Vagina (tissue), 2 donors: Measurements from ENCODE around the gene PODXL2. TPM values are rescaled to one million over a fixed set of nuclear protein-coding genes. Genes with fewer than 3 reads are reported as not detected.
A peak's percentile ranks its signal among the peaks of the same experiment; 100 is the strongest.
"Not testable (repeated sequence)": the region's sequence is repeated elsewhere in the genome, so short reads cannot be mapped to it uniquely, and the experiment has no call there.

Source experiments
- DNase-seq, 2 donors: peaks; one replicate each; pipeline ENCODE4 v3.0.0-alpha.2; 2017; ENCODE audit errors: extremely low spot score in 2 of 2
- H3K27ac ChIP-seq: fragments of 200-600 bp; sonication (generic); one replicate; pipeline ENCODE4 v1.5.1; 2019
- H3K27me3 ChIP-seq: fragments of 200-600 bp; sonication (generic); one replicate; pipeline ENCODE4 v1.5.1; 2019
- H3K36me3 ChIP-seq, 2 donors: fragments of 200-600 bp; sonication (generic); one replicate each; pipeline ENCODE4 v1.5.1; 2017 to 2019
- H3K4me1 ChIP-seq: fragments of 200-600 bp; sonication (generic); one replicate; pipeline ENCODE4 v1.5.1; 2019
- H3K4me3 ChIP-seq, 2 donors: fragments of 200-600 bp; sonication (generic); 1 replicate in 1 of 2; 2 replicates in 1 of 2; pipeline ENCODE4 v1.5.1; 2016 to 2019
- H3K9me3 ChIP-seq: fragments of 200-600 bp; sonication (generic); one replicate; pipeline ENCODE4 v1.5.1; 2019
- POLR2A ChIP-seq, 2 donors: fragments of 450-650 bp; IDR thresholded peaks; one replicate each; pipeline ENCODE4 v1.6.1; 2017; ENCODE audit warnings: antibody characterized with exemption in 2 of 2, mild to moderate bottlenecking in 2 of 2, moderate library complexity in 2 of 2
- POLR2AphosphoS5 ChIP-seq, 2 donors: sonication (generic); formaldehyde crosslinking; IDR thresholded peaks; one replicate each; pipeline ENCODE4 v1.9.0; 2017; ENCODE audit warnings: antibody characterized with exemption in 2 of 2, mild to moderate bottlenecking in 2 of 2, low read depth in 1 of 2; ENCODE audit not compliant: insufficient read depth in 1 of 2
- intact Hi-C: fragments of 100-400 bp; cut with DNase I; formaldehyde crosslinking; loops from one replicate; pipeline ENCODE4 v1.15.1; 2023
- total RNA-seq: library from RNA; depleted of rRNA; stranded (reverse); fragments of >200 nt; gene quantifications from one replicate; pipeline ENCODE4 v1.2.3, GENCODE V29; 2016
- TF ChIP-seq, protein P1 (sequence below), 3 experiments: fragments of 450-650 bp in 2 of 3; fragments of 200-600 bp in 1 of 3; sonication (generic) in 1 of 3; IDR thresholded peaks; one replicate each; pipeline ENCODE4 v1.5.1; 2017 to 2019; ENCODE audit warnings: antibody characterized with exemption in 3 of 3, mild to moderate bottlenecking in 2 of 3, moderate library complexity in 2 of 3

The PODXL2 gene
- total RNA-seq, 1 donor from 2014 or later = 2.9 TPM

GRCh38 chr3:127647845-127648204 is 18.8 kb downstream of the PODXL2 start:
- no peak for DNase-seq
- intact Hi-C loops = no loop called here
- H3K27ac ChIP-seq = no peak overlapping the region

GRCh38 chr3:127650236-127650635 is 21.3 kb downstream of the PODXL2 start:
- H3K9me3 ChIP-seq = no peaks in the 10 kb centered on the region
- no peaks in the 10 kb centered on the region for H3K4me1 ChIP-seq
- H3K27me3 ChIP-seq = no peaks in the 10 kb centered on the region
- DNase-seq = no peak
- no peak for TF ChIP-seq POLR2AphosphoS5 (IDR thresholded peaks at IDR 0.05; ENCODE audit: insufficient read depth in 1 of 2, low read depth in 1 of 2)
- TF ChIP-seq, protein P1, sequence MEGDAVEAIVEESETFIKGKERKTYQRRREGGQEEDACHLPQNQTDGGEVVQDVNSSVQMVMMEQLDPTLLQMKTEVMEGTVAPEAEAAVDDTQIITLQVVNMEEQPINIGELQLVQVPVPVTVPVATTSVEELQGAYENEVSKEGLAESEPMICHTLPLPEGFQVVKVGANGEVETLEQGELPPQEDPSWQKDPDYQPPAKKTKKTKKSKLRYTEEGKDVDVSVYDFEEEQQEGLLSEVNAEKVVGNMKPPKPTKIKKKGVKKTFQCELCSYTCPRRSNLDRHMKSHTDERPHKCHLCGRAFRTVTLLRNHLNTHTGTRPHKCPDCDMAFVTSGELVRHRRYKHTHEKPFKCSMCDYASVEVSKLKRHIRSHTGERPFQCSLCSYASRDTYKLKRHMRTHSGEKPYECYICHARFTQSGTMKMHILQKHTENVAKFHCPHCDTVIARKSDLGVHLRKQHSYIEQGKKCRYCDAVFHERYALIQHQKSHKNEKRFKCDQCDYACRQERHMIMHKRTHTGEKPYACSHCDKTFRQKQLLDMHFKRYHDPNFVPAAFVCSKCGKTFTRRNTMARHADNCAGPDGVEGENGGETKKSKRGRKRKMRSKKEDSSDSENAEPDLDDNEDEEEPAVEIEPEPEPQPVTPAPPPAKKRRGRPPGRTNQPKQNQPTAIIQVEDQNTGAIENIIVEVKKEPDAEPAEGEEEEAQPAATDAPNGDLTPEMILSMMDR (IDR thresholded peaks at IDR 0.05) = no peak
- TF ChIP-seq POLR2A (IDR thresholded peaks at IDR 0.05) = no peak
- intact Hi-C loops = loop anchor here (5.0 kb wide), 2 partner anchors 172 to 322 kb away; partner anchors contain the start of gene MGLL
- no peak overlapping the region for H3K4me3 ChIP-seq
- H3K36me3 ChIP-seq = no peaks in the 10 kb centered on the region
- no peak overlapping the region for H3K27ac ChIP-seq

More at GRCh38 chr3:127647845-127648204, 18.8 kb downstream of the PODXL2 start:
- no peaks in the 10 kb centered on the region for H3K9me3 ChIP-seq
- H3K4me3 ChIP-seq = no peak overlapping the region
- TF ChIP-seq POLR2A (IDR thresholded peaks at IDR 0.05) (no peak), POLR2AphosphoS5 (IDR thresholded peaks at IDR 0.05; ENCODE audit: insufficient read depth in 1 of 2, low read depth in 1 of 2) (no peak)
- TF ChIP-seq, protein P1 (IDR thresholded peaks at IDR 0.05) = no peak
- no peaks in the 10 kb centered on the region for H3K36me3 ChIP-seq
- H3K4me1 ChIP-seq = no peaks in the 10 kb centered on the region
- no peaks in the 10 kb centered on the region for H3K27me3 ChIP-seq

GRCh38 chr3:127651516-127652172 is 22.7 kb downstream of the PODXL2 start:
- TF ChIP-seq POLR2AphosphoS5 (IDR thresholded peaks at IDR 0.05; ENCODE audit: insufficient read depth in 1 of 2, low read depth in 1 of 2) (no peak), POLR2A (IDR thresholded peaks at IDR 0.05) (no peak)
- TF ChIP-seq, protein P1 (IDR thresholded peaks at IDR 0.05) = no peak
- Histone ChIP-seq H3K27ac (no peak overlapping the region), H3K36me3 (no peaks in the 10 kb centered on the region), H3K4me1 (no peaks in the 10 kb centered on the region), H3K4me3 (no peak overlapping the region), H3K9me3 (no peaks in the 10 kb centered on the region), H3K27me3 (no peaks in the 10 kb centered on the region)
- DNase-seq = no peak
- intact Hi-C loops = loop anchor here (5.0 kb wide), 2 partner anchors 171 to 321 kb away; partner anchors contain the start of gene MGLL

GRCh38 chr3:127652246-127652995 is 23.4 kb downstream of the PODXL2 start:
- Histone ChIP-seq H3K27me3 (no peaks in the 10 kb centered on the region), H3K27ac (no peak overlapping the region), H3K9me3 (no peaks in the 10 kb centered on the region), H3K4me3 (no peak overlapping the region), H3K4me1 (no peaks in the 10 kb centered on the region), H3K36me3 (no peaks in the 10 kb centered on the region)
- no peak for TF ChIP-seq POLR2A (IDR thresholded peaks at IDR 0.05)
- TF ChIP-seq, protein P1 (IDR thresholded peaks at IDR 0.05) = peak; percentile 65 to 82 (median 76)
- DNase-seq = no peak
- intact Hi-C loops = loop anchor here (5.0 kb wide), 2 partner anchors 170 to 320 kb away; partner anchors contain the start of gene MGLL

DNA sequence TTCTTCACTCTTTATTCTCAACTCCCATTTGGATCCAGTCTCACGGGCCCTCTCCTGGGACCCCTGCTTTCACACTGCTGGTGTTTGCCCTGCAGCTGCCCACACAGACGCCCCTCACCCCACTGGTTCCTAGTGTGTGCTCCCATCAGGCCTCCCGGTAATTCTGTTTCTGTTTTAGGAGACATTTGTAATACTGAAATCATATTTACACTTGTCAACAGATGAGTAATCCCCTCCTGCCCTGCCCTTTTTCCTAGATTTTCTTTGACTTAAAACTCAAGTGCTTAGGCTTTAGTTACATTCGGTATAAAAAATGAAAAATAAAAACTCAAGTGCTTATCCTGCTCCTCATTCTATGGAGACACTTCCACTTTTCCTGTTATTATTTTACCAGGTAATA is 25.4 kb downstream of the PODXL2 start:
- no peak for DNase-seq
- TF ChIP-seq, protein P1 (IDR thresholded peaks at IDR 0.05) = no peak
- TF ChIP-seq POLR2A (IDR thresholded peaks at IDR 0.05) = no peak
- no peak for TF ChIP-seq POLR2AphosphoS5 (IDR thresholded peaks at IDR 0.05; ENCODE audit: insufficient read depth in 1 of 2, low read depth in 1 of 2)
- Histone ChIP-seq H3K27ac (no peak overlapping the region), H3K27me3 (no peaks in the 10 kb centered on the region), H3K4me3 (no peak overlapping the region), H3K4me1 (no peaks in the 10 kb centered on the region), H3K9me3 (no peaks in the 10 kb centered on the region), H3K36me3 (no peaks in the 10 kb centered on the region)
- intact Hi-C loops = loop anchor here (5.0 kb wide), 2 partner anchors 168 to 318 kb away; partner anchors contain the start of gene MGLL

- H3K4me3 ChIP-seq, DNase-seq, H3K4me1 ChIP-seq, H3K36me3 ChIP-seq, H3K9me3 ChIP-seq, H3K27me3 ChIP-seq: not testable (repeated sequence)
- H3K27ac ChIP-seq = peak overlapping the region; percentile 39
- intact Hi-C loops = loop anchor here (5.0 kb wide), 2 partner anchors 167 to 317 kb away; partner anchors contain the start of gene MGLL
Measured at GRCh38 chr3:127654993-127655392, 26.0 kb downstream of the PODXL2 start.
